ENCODE data around the gene PLCB3.
"Not testable (repeated sequence)": the region's sequence is repeated elsewhere in the genome, so short reads cannot be mapped to it uniquely, and the experiment has no call there.

Gene PLCB3

GRCh38 chr11:64232967-64233315 is 18.4 kb upstream of the PLCB3 start:
- DNase-seq (ENCODE audit: low read depth, low spot score): no peak
- H3K4me3 ChIP-seq (ENCODE audit: low read length): no peak overlapping the region

DNA sequence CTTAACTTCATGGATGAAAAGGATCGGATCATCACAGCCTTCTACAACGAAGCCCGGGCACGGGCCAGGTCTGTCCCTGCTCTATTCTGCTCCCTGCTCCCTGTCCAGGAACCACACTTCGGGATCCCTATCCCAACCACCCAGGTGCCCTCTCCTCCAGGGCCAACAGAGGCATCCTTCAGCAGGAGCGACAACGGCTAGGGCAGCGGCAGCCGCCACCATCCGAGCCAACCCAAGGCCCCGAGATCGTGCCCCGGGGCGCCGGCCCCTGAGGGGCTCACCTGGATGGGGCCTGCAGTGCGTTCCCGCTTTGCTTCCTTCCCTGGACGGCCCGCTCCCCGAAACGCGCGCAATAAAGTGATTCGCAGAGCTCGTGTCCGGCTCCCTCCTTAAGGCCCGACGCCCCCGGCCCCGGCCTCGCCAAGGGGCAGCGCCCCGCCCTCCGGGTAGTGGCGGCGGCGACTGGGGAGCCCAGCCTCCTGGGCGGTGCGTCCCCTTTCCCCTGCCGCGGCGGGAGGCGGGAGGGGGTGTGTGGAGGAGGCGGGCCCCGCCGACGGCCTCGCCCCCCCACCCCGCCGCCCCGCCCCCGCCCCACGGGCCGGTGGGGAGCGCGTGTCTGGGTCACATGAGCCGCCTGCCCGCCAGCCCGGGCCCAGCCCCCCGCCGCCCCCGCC is 17.3 kb upstream of the PLCB3 start, which contains the start of gene VEGFB:
VEGFB (plus strand) TSS at position 672 of the 674 bp plus-strand sequence. CDS start 250 bp downstream, outside the sequence.
- DNase-seq (ENCODE audit: low read depth, low spot score): no peak
- peak within 1 kb of the TSS; percentile 60 for H3K4me3 ChIP-seq (ENCODE audit: low read length)

DNA sequence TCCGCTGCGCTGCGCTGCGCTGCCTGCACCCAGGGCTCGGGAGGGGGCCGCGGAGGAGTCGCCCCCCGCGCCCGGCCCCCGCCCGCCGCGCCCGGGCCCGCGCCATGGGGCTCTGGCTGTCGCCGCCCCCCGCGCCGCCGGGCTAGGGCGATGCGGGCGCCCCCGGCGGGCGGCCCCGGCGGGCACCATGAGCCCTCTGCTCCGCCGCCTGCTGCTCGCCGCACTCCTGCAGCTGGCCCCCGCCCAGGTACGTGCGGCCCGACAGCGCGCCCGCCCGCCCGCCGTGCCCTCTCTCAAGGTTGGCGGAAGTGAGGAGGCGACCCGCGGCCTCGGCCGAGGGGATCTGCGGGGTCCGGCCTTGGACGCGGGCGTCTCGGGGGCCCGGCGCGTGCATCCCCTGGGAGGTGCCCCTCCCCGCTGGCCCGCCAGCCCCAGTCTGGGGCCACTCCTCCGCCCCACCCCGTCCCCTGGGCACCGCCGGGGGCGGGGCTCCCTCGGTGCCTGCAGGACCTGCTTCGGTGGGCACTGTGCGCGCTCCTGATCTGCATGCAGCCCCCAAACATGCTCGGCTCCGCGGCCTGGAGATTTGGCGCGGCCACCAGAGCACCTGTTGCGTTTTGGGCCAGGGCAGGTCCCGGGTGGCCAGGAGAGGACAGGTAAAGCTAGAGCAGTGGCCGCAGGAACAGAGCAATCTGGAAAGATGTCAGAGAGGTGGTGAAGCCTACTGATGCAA is 16.5 kb upstream of the PLCB3 start:
- no peak for DNase-seq (ENCODE audit: low read depth, low spot score)
- peak overlapping the region; percentile 60 for H3K4me3 ChIP-seq (ENCODE audit: low read length)

GRCh38 chr11:64235437-64236161 is 15.7 kb upstream of the PLCB3 start:
- H3K4me3 ChIP-seq (ENCODE audit: low read length): peak overlapping the region; percentile 60
- no peak for DNase-seq (ENCODE audit: low read depth, low spot score)

- no peak for DNase-seq (ENCODE audit: low read depth, low spot score)
- no peak overlapping the region for H3K4me3 ChIP-seq (ENCODE audit: low read length)
Observed at GRCh38 chr11:64237484-64237951, 13.8 kb upstream of the PLCB3 start.

DNA sequence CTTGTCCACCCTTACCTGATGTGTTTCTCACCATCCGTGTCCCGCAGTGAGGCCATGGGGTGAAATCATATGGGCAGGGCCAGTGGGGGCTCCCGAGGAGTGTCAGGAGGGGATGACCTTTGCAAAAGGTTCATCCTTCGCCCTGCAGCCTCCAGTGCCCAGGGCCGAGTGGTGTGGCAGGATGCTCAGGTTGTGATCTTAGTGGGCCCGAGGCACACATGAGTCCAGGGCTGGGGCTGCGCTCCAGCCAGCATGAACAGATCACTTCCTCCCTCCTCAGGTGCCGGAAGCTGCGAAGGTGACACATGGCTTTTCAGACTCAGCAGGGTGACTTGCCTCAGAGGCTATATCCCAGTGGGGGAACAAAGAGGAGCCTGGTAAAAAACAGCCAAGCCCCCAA is 13.3 kb upstream of the PLCB3 start:
- H3K4me3 ChIP-seq (ENCODE audit: low read length): no peak overlapping the region
- no peak for DNase-seq (ENCODE audit: low read depth, low spot score)

DNA sequence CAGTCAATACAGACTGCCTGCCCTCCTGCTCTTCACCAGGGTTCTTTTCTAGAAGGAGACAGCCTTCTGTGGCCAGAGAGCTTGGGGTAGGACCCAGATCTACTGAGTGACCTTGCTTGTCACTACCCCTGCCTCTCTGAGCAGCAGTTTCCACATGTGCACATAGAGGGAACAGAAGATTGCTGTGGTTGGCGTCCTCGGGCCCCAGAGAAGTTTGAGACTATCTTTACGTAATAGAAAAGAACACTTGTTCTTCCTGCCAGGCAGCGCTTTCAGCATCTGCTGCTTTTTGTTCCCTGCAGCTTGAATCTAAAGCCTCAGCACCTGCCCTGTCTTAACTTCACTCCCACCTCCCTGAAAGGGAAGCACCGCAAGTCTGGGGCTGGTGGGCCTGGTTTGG is 12.3 kb upstream of the PLCB3 start:
- DNase-seq (ENCODE audit: low read depth, low spot score): no peak
- H3K4me3 ChIP-seq (ENCODE audit: low read length): no peak overlapping the region

- peak overlapping the region; percentile 66 for H3K4me3 ChIP-seq (ENCODE audit: low read length)
- no peak for DNase-seq (ENCODE audit: low read depth, low spot score)
Observed at GRCh38 chr11:64239662-64240434, 11.5 kb upstream of the PLCB3 start.

DNA sequence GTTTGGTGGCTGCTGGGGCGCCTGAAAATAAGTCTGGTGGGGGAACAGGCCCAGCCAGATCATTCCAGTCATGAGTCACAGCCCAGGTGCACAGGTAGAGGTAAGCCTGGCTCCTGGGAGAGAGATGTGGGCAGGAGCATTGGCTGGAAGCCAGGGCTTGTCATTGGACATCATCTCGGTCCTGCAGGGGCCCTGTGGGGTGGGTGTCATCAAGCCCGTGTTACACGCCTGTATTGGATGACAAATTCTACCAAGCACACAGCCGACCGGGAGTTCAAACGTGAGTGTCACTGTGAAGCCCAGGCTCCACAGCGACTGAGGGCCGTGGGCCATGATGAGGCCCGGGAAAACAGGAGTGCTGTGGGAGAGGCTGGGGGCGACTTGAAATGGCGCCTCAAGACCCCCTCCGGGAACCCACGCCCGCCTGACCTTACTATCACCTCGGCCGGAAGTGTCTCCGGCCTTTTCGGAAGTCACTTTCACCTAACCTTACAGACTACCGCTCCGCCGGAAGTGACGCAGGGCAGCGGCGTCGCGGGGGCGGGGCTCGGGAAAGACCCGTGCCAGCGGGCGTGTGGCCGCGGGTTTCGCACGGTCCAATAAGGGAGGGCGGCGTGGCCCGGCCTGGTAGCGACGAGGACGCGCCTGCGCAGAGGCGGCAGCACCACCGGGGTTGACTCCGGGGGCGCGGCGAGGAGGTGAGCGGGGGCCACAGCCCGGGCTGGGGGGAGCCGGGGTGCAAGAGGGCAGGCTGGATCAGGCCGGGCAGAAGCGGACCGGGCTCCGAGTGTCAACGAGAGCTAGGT is 10.7 kb upstream of the PLCB3 start, which contains the start of gene FKBP2:
FKBP2 (plus strand) TSS at position 661 of the 806 bp plus-strand sequence. CDS start 1,293 bp downstream, outside the sequence.
- H3K4me3 ChIP-seq (ENCODE audit: low read length): peak within 1 kb of the TSS; percentile 66
- peak; percentile 92 for DNase-seq (ENCODE audit: low read depth, low spot score)

GRCh38 chr11:64241241-64241490 is 10.2 kb upstream of the PLCB3 start:
- peak; percentile 97 for DNase-seq (ENCODE audit: low read depth, low spot score)
- peak overlapping the region; percentile 66 for H3K4me3 ChIP-seq (ENCODE audit: low read length)

DNA sequence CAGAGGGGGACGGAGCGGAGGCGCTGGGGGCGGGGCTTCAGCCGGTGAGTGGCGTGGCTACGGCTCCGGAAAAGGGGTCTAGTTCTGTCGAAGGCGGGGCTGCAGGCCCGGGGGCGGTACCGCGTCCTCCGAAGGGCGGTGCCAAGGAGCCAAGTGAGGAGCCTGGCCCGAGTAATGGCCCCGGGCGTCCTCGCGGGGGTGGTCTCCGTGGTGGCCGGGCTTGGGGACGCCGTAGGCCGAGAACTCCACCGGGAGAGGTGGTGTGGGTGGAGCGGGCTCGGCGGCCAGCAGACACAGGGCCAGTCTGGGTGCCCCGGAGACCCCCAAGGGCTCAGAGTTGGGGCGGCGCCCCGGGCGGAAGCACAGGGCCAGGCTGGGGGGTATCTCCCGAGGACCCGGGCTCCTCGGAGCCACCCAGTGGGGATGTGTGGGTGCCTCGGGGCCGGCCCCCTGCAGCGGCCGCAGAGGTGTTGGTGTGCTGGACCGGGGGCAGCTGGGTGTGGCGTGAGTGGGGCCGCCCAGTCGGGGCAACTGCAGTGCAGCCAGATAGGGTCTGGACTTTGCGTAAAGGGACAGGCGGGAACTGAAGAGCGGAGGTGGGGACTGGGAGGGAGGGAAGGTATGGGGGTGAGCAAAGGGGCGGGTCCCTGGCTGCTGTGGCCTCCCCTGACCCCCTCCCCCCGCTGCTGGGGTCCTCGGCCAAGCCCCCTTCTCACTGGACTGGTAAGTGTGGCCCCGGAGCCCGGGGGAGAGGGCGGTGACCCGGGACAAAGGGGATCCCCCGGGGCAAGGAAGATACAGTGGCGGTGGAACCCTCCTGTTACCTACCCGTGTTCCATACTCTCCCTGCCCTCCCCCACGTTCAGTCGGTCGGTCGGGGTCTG is 9.6 kb upstream of the PLCB3 start:
- H3K4me3 ChIP-seq (ENCODE audit: low read length): peak overlapping the region; percentile 66
- DNase-seq (ENCODE audit: low read depth, low spot score): no peak

- DNase-seq (ENCODE audit: low read depth, low spot score): no peak
- H3K4me3 ChIP-seq (ENCODE audit: low read length): no peak overlapping the region
Observed at GRCh38 chr11:64243236-64243854, 8.0 kb upstream of the PLCB3 start.

- H3K4me3 ChIP-seq (ENCODE audit: low read length): no peak overlapping the region
- DNase-seq (ENCODE audit: low read depth, low spot score): no peak
Observed at GRCh38 chr11:64244107-64244506, 7.2 kb upstream of the PLCB3 start.

DNA sequence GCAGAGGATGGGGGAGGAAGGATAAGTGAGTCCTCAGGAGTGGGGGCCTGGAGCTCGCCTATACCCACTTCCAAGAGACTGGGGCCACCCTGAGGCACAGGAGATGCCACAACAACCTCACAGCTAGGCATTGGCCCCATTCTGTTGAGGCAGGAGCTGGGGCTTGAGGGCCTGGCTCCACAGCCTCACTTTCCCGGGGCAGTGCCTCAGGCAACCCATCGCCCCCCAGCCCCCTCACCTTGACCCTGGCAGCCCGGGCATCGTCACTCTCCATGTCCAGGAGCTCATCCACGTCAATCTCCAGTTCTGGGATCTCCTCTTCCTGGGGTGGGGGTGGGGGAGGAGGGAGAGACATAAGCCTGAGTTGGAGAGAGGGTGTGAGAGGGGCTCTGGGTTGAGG is 6.4 kb upstream of the PLCB3 start:
- peak; percentile 46 for DNase-seq (ENCODE audit: low read depth, low spot score)

DNA sequence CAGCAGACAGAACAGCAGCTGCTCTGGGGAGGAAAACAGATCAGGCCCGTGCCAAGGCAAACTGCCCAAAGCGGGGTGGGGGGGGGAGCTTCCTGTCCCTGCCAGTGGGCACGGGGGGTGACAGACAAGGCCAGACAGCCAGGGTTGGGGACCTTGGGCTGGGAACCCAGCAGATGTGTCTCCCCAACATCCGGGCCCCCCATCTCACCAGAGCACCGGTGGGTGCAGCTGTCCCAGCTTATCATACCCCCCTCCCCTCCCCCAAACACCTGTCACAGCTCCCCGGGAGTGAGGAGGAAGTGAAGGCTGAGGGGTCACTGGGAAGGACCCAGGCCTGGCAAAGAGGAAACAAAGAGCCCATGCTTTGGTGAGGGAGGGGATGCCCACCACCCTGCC is 5.9 kb upstream of the PLCB3 start:
- peak; percentile 62 for DNase-seq (ENCODE audit: low read depth, low spot score)
- peak overlapping the region; percentile 80 for H3K4me3 ChIP-seq (ENCODE audit: low read length)

More for the DNA sequence above, 6.4 kb upstream of the PLCB3 start:
- peak overlapping the region; percentile 80 for H3K4me3 ChIP-seq (ENCODE audit: low read length)

- H3K4me3 ChIP-seq (ENCODE audit: low read length): peak overlapping the region; percentile 80
- DNase-seq (ENCODE audit: low read depth, low spot score): no peak
Observed at GRCh38 chr11:64245797-64246620, 5.3 kb upstream of the PLCB3 start.

DNA sequence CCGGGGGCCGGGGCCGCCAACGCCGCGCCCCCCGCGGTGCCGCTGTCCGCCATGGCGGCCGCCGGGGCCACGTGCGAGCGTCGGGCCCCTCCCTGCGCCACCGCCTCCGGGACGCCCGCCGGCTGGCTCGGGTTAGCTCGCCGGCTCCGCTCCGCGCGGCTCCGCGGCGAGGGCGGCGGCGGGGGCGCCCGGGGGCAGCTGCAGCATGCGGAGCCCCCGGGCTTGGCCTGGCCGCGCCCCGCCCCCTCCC is 4.8 kb upstream of the PLCB3 start:
- peak overlapping the region; percentile 80; the same call in 1 of the 2 replicates for H3K4me3 ChIP-seq (ENCODE audit: low read length)
- DNase-seq (ENCODE audit: low read depth, low spot score): not testable (repeated sequence)
